ENCODE measurements around the gene NDUFS3. TPM values are rescaled to one million over a fixed set of nuclear protein-coding genes. Genes with fewer than 3 reads are reported as not detected.

NDUFS3 gene
- total and polyA plus RNA-seq, 2 experiments from 2014 or later: 92.6 to 107 TPM

DNA sequence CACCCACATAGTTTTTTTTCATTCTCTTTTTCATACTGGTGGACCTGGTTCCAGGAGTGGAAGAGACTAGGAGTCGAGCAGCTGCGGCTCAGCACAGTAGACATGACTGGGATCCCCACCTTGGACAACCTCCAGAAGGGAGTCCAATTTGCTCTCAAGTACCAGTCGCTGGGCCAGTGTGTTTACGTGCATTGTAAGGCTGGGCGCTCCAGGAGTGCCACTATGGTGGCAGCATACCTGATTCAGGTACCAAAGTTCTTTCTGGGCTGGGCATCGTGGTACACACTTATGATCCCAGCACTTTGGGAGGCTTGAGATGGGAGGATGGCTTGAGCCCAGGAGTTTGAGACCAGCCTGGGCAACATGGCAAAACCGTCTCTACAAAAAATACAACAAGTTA lies 9.2 kb upstream of the NDUFS3 start:
- H3K9me3 ChIP-seq (ENCODE audit: low read depth): no peaks in the 10 kb centered on the region
- peaks cover 63% of the 10 kb centered on the region for H3K79me2 ChIP-seq
- no peak overlapping the region for H3K27ac ChIP-seq
- WGBS (ENCODE audit: low lambda C conversion rate, missing lambda C conversion rate): 99% methylated on average over 7 of the region's 7 CpGs
- DNase-seq (ENCODE audit: low spot score): no peak
- H3K4me1 ChIP-seq (ENCODE audit: insufficient read depth): peaks cover 13% of the 10 kb centered on the region
- no peaks in the 10 kb centered on the region for H3K27me3 ChIP-seq
- no peak overlapping the region for H3K4me2 ChIP-seq
- no peaks in the 10 kb centered on the region for H3K9me2 ChIP-seq (replicated peaks; ENCODE audit: insufficient read depth)
- no peaks in the 10 kb centered on the region for H3K36me3 ChIP-seq (replicated peaks; ENCODE audit: insufficient read depth, low read depth)
- no peak overlapping the region for H2AFZ ChIP-seq
- no peak overlapping the region for H3K4me3 ChIP-seq
- H4K20me1 ChIP-seq (ENCODE audit: insufficient read depth, poor library complexity, severe bottlenecking): no peaks in the 10 kb centered on the region
- TF ChIP-seq EZH2phosphoT487 (IDR thresholded peaks at IDR 0.05; ENCODE audit: low read depth, severe bottlenecking, unreplicated experiment): no peak

DNA sequence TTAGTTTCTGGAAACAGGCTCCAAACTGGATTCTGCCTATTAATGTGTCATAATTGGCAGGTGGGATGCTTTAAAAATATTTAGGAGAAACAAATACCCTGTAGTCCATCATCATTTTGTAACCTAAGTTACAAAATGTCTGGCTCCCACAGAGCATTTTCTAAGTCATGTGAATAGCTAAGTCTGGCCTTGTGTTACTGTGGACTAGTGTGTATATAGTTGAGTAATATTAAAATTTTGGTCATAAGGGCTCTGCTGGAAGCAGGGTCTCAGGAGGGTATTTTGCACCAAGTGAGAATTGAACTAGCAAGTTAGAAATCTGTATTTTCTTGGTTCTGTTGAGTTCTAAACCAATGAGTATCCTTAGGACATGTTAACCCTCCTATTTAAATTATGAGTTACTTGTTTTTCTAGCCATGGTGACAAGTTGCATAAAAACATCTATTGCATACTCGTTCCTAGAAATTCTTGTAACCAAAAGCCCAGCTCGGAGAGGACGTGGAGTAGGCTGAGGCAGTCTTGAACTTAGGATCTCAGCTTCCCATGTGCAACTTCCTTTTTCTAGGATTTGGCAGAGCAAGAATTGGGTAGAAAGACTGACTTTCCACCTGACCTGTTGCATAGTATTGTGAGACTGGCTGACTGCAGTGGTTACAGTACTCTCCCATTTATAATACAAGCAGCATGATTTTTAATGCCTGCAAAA lies 8.1 kb upstream of the NDUFS3 start:
- Histone ChIP-seq H3K9me3 (ENCODE audit: low read depth) (no peaks in the 10 kb centered on the region), H3K4me2 (no peak overlapping the region), H3K79me2 (peaks cover 59% of the 10 kb centered on the region), H3K27ac (no peak overlapping the region), H3K4me3 (no peak overlapping the region), H3K9me2 (replicated peaks; ENCODE audit: insufficient read depth) (no peaks in the 10 kb centered on the region), H3K27me3 (no peaks in the 10 kb centered on the region), H3K36me3 (replicated peaks; ENCODE audit: insufficient read depth, low read depth) (no peaks in the 10 kb centered on the region), H3K4me1 (ENCODE audit: insufficient read depth) (peaks cover 9% of the 10 kb centered on the region), H4K20me1 (ENCODE audit: insufficient read depth, poor library complexity, severe bottlenecking) (no peaks in the 10 kb centered on the region), H2AFZ (no peak overlapping the region)
- TF ChIP-seq, protein P1, sequence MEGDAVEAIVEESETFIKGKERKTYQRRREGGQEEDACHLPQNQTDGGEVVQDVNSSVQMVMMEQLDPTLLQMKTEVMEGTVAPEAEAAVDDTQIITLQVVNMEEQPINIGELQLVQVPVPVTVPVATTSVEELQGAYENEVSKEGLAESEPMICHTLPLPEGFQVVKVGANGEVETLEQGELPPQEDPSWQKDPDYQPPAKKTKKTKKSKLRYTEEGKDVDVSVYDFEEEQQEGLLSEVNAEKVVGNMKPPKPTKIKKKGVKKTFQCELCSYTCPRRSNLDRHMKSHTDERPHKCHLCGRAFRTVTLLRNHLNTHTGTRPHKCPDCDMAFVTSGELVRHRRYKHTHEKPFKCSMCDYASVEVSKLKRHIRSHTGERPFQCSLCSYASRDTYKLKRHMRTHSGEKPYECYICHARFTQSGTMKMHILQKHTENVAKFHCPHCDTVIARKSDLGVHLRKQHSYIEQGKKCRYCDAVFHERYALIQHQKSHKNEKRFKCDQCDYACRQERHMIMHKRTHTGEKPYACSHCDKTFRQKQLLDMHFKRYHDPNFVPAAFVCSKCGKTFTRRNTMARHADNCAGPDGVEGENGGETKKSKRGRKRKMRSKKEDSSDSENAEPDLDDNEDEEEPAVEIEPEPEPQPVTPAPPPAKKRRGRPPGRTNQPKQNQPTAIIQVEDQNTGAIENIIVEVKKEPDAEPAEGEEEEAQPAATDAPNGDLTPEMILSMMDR (IDR thresholded peaks at IDR 0.05; ENCODE audit: poor library complexity): no peak
- TF ChIP-seq EZH2 (IDR thresholded peaks at IDR 0.05; ENCODE audit: borderline replicate concordance) (no peak), EZH2phosphoT487 (IDR thresholded peaks at IDR 0.05; ENCODE audit: low read depth, severe bottlenecking, unreplicated experiment) (no peak)
- DNase-seq (ENCODE audit: low spot score): no peak
- WGBS (ENCODE audit: low lambda C conversion rate, missing lambda C conversion rate): 99% methylated on average over 3 of the region's 3 CpGs

DNA sequence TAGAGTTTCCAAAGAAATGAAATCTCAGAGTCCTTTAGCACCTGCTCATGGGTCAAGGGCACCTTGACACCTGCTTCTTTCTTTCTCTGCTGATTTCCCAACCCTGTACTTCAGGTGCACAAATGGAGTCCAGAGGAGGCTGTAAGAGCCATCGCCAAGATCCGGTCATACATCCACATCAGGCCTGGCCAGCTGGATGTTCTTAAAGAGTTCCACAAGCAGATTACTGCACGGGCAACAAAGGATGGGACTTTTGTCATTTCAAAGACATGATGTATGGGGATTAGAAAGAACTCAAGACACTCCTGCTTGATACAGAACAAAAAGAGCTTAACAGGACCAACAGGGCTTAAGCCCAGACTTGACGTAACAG lies 7.5 kb upstream of the NDUFS3 start:
- peaks cover 57% of the 10 kb centered on the region for H3K79me2 ChIP-seq
- no peak for DNase-seq (ENCODE audit: low spot score)
- no peak overlapping the region for H2AFZ ChIP-seq
- no peaks in the 10 kb centered on the region for H3K36me3 ChIP-seq (replicated peaks; ENCODE audit: insufficient read depth, low read depth)
- H3K27ac ChIP-seq: no peak overlapping the region
- WGBS (ENCODE audit: low lambda C conversion rate, missing lambda C conversion rate): 93% methylated on average over 4 of the region's 4 CpGs
- no peak overlapping the region for H3K4me3 ChIP-seq
- H3K9me3 ChIP-seq (ENCODE audit: low read depth): no peaks in the 10 kb centered on the region
- no peaks in the 10 kb centered on the region for H3K27me3 ChIP-seq
- peaks cover 5% of the 10 kb centered on the region for H3K4me1 ChIP-seq (ENCODE audit: insufficient read depth)
- H3K4me2 ChIP-seq: no peak overlapping the region
- no peaks in the 10 kb centered on the region for H3K9me2 ChIP-seq (replicated peaks; ENCODE audit: insufficient read depth)
- TF ChIP-seq, protein P1 (IDR thresholded peaks at IDR 0.05; ENCODE audit: poor library complexity): no peak
- no peak for TF ChIP-seq EZH2phosphoT487 (IDR thresholded peaks at IDR 0.05; ENCODE audit: low read depth, severe bottlenecking, unreplicated experiment)
- TF ChIP-seq EZH2 (IDR thresholded peaks at IDR 0.05; ENCODE audit: borderline replicate concordance): no peak
- H4K20me1 ChIP-seq (ENCODE audit: insufficient read depth, poor library complexity, severe bottlenecking): no peaks in the 10 kb centered on the region

DNA sequence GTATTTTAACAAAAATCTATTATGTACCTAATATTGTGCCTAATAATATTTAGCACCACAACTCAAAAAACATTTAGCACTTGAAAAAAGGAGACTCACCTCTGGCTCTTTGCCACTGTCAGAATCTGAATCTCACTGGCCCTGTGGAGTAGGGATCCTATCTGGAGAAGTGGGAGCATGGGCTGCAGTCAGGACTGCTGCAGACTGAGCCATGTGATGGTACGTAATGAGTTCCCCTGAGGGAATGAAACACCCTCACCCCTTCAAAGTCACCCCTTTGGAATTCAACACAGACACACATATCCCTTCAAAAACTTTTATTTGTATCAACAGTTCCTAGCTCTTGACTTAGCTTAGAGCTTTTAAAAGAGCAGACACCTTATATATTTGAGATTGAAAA lies 7.0 kb upstream of the NDUFS3 start:
- Histone ChIP-seq H3K27me3 (no peaks in the 10 kb centered on the region), H3K79me2 (peaks cover 57% of the 10 kb centered on the region), H2AFZ (no peak overlapping the region), H3K4me2 (no peak overlapping the region), H3K36me3 (replicated peaks; ENCODE audit: insufficient read depth, low read depth) (no peaks in the 10 kb centered on the region), H3K4me3 (no peak overlapping the region), H3K9me2 (replicated peaks; ENCODE audit: insufficient read depth) (no peaks in the 10 kb centered on the region), H3K9me3 (ENCODE audit: low read depth) (no peaks in the 10 kb centered on the region), H3K27ac (no peak overlapping the region), H3K4me1 (ENCODE audit: insufficient read depth) (no peaks in the 10 kb centered on the region), H4K20me1 (ENCODE audit: insufficient read depth, poor library complexity, severe bottlenecking) (no peaks in the 10 kb centered on the region)
- TF ChIP-seq, protein P1 (IDR thresholded peaks at IDR 0.05; ENCODE audit: poor library complexity): no peak
- no peak for TF ChIP-seq EZH2phosphoT487 (IDR thresholded peaks at IDR 0.05; ENCODE audit: low read depth, severe bottlenecking, unreplicated experiment)
- TF ChIP-seq EZH2 (IDR thresholded peaks at IDR 0.05; ENCODE audit: borderline replicate concordance): no peak
- WGBS (ENCODE audit: low lambda C conversion rate, missing lambda C conversion rate): 75% methylated on average over 1 of the region's 1 CpG
- DNase-seq (ENCODE audit: low spot score): no peak

Data from hepatocyte (in vitro differentiated cells).